ENCODE results near the gene IL32. TPM values are rescaled to one million over a fixed set of nuclear protein-coding genes. Genes with fewer than 3 reads are reported as not detected.

The IL32 gene
- total and polyA plus RNA-seq, 9 of the 15 experiments (the other 6 are each of a cell fraction or from before 2014, with no cell fraction given), result 0.21 to 2.2 (median 0.37) TPM; not detected in 3

DNA sequence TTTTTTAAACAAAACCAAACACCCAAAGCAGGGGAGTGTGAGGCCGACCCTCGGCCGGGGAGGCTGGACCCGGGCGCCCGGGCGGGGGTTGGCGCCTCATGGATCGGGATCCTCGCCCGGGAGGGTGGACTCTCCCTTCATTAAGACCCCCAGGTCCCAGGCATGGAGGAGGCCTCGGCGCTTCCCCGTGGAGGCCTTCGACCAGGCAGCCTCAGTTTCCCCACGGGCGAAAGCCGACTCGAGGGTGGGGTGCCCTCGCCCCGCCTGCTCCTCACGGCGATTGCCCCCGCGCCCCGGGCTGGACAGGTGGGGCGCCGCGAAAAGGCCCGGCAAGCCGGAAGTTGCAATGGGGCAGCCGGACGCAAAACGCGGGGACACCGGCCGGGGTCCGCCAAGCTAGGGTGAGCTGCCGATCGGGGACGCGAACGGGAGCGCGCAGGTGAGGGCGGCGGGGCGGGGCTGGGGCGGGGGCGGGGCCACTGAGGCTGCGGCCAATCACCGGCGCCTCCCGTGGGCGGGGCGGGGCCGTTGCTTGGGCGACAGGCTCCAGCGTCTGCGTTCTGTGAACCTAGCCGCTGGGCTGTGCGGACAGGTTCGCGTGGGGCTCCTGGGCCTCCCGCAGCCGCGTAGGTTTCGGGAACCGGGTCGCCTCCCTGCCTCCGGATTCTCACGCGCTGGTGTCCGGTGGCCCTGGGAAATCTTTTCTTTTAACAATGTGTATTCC lies 40.9 kb downstream of the IL32 start (continued):
- TF ChIP-seq, protein P1, sequence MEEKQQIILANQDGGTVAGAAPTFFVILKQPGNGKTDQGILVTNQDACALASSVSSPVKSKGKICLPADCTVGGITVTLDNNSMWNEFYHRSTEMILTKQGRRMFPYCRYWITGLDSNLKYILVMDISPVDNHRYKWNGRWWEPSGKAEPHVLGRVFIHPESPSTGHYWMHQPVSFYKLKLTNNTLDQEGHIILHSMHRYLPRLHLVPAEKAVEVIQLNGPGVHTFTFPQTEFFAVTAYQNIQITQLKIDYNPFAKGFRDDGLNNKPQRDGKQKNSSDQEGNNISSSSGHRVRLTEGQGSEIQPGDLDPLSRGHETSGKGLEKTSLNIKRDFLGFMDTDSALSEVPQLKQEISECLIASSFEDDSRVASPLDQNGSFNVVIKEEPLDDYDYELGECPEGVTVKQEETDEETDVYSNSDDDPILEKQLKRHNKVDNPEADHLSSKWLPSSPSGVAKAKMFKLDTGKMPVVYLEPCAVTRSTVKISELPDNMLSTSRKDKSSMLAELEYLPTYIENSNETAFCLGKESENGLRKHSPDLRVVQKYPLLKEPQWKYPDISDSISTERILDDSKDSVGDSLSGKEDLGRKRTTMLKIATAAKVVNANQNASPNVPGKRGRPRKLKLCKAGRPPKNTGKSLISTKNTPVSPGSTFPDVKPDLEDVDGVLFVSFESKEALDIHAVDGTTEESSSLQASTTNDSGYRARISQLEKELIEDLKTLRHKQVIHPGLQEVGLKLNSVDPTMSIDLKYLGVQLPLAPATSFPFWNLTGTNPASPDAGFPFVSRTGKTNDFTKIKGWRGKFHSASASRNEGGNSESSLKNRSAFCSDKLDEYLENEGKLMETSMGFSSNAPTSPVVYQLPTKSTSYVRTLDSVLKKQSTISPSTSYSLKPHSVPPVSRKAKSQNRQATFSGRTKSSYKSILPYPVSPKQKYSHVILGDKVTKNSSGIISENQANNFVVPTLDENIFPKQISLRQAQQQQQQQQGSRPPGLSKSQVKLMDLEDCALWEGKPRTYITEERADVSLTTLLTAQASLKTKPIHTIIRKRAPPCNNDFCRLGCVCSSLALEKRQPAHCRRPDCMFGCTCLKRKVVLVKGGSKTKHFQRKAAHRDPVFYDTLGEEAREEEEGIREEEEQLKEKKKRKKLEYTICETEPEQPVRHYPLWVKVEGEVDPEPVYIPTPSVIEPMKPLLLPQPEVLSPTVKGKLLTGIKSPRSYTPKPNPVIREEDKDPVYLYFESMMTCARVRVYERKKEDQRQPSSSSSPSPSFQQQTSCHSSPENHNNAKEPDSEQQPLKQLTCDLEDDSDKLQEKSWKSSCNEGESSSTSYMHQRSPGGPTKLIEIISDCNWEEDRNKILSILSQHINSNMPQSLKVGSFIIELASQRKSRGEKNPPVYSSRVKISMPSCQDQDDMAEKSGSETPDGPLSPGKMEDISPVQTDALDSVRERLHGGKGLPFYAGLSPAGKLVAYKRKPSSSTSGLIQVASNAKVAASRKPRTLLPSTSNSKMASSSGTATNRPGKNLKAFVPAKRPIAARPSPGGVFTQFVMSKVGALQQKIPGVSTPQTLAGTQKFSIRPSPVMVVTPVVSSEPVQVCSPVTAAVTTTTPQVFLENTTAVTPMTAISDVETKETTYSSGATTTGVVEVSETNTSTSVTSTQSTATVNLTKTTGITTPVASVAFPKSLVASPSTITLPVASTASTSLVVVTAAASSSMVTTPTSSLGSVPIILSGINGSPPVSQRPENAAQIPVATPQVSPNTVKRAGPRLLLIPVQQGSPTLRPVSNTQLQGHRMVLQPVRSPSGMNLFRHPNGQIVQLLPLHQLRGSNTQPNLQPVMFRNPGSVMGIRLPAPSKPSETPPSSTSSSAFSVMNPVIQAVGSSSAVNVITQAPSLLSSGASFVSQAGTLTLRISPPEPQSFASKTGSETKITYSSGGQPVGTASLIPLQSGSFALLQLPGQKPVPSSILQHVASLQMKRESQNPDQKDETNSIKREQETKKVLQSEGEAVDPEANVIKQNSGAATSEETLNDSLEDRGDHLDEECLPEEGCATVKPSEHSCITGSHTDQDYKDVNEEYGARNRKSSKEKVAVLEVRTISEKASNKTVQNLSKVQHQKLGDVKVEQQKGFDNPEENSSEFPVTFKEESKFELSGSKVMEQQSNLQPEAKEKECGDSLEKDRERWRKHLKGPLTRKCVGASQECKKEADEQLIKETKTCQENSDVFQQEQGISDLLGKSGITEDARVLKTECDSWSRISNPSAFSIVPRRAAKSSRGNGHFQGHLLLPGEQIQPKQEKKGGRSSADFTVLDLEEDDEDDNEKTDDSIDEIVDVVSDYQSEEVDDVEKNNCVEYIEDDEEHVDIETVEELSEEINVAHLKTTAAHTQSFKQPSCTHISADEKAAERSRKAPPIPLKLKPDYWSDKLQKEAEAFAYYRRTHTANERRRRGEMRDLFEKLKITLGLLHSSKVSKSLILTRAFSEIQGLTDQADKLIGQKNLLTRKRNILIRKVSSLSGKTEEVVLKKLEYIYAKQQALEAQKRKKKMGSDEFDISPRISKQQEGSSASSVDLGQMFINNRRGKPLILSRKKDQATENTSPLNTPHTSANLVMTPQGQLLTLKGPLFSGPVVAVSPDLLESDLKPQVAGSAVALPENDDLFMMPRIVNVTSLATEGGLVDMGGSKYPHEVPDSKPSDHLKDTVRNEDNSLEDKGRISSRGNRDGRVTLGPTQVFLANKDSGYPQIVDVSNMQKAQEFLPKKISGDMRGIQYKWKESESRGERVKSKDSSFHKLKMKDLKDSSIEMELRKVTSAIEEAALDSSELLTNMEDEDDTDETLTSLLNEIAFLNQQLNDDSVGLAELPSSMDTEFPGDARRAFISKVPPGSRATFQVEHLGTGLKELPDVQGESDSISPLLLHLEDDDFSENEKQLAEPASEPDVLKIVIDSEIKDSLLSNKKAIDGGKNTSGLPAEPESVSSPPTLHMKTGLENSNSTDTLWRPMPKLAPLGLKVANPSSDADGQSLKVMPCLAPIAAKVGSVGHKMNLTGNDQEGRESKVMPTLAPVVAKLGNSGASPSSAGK (IDR thresholded peaks at IDR 0.05), result 0 out of 2 replicates have a peak, but pooled peaks have one; percentile 40
- TF ChIP-seq, protein P2, sequence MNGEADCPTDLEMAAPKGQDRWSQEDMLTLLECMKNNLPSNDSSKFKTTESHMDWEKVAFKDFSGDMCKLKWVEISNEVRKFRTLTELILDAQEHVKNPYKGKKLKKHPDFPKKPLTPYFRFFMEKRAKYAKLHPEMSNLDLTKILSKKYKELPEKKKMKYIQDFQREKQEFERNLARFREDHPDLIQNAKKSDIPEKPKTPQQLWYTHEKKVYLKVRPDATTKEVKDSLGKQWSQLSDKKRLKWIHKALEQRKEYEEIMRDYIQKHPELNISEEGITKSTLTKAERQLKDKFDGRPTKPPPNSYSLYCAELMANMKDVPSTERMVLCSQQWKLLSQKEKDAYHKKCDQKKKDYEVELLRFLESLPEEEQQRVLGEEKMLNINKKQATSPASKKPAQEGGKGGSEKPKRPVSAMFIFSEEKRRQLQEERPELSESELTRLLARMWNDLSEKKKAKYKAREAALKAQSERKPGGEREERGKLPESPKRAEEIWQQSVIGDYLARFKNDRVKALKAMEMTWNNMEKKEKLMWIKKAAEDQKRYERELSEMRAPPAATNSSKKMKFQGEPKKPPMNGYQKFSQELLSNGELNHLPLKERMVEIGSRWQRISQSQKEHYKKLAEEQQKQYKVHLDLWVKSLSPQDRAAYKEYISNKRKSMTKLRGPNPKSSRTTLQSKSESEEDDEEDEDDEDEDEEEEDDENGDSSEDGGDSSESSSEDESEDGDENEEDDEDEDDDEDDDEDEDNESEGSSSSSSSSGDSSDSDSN (IDR thresholded peaks at IDR 0.05; ENCODE audit: borderline replicate concordance in 1 of 2, low read depth in 2 of 2, low read length in 2 of 2), result peak; percentile 82 to 91
- TF ChIP-seq SRF (CRISPR knock-in tag; IDR thresholded peaks at IDR 0.05) (0 out of 4 replicates have a peak, but pooled peaks of 1 of the 2 experiments have one; percentile 42), ZC3H4 (CRISPR knock-in tag; IDR thresholded peaks at IDR 0.05; ENCODE audit: borderline replicate concordance) (no peak), ADNP (tag; IDR thresholded peaks at IDR 0.05) (no peak), PRPF4 (IDR thresholded peaks at IDR 0.05; ENCODE audit: insufficient read depth, low read depth, low read length, poor library complexity, severe bottlenecking) (no peak)
- TF ChIP-seq, protein P3, sequence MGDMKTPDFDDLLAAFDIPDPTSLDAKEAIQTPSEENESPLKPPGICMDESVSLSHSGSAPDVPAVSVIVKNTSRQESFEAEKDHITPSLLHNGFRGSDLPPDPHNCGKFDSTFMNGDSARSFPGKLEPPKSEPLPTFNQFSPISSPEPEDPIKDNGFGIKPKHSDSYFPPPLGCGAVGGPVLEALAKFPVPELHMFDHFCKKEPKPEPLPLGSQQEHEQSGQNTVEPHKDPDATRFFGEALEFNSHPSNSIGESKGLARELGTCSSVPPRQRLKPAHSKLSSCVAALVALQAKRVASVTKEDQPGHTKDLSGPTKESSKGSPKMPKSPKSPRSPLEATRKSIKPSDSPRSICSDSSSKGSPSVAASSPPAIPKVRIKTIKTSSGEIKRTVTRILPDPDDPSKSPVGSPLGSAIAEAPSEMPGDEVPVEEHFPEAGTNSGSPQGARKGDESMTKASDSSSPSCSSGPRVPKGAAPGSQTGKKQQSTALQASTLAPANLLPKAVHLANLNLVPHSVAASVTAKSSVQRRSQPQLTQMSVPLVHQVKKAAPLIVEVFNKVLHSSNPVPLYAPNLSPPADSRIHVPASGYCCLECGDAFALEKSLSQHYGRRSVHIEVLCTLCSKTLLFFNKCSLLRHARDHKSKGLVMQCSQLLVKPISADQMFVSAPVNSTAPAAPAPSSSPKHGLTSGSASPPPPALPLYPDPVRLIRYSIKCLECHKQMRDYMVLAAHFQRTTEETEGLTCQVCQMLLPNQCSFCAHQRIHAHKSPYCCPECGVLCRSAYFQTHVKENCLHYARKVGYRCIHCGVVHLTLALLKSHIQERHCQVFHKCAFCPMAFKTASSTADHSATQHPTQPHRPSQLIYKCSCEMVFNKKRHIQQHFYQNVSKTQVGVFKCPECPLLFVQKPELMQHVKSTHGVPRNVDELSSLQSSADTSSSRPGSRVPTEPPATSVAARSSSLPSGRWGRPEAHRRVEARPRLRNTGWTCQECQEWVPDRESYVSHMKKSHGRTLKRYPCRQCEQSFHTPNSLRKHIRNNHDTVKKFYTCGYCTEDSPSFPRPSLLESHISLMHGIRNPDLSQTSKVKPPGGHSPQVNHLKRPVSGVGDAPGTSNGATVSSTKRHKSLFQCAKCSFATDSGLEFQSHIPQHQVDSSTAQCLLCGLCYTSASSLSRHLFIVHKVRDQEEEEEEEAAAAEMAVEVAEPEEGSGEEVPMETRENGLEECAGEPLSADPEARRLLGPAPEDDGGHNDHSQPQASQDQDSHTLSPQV (IDR thresholded peaks at IDR 0.05), result no peak; the same call in none of the 2 replicates
